ENCODE data around the gene ZNF362.
"Not testable (repeated sequence)": the region's sequence is repeated elsewhere in the genome, so short reads cannot be mapped to it uniquely, and the experiment has no call there.

ZNF362 gene

GRCh38 chr1:33289858-33290154, 33.5 kb downstream of the ZNF362 start:
- DNase-seq: no peak

GRCh38 chr1:33290615-33291014, 34.3 kb downstream of the ZNF362 start:
- DNase-seq: not testable (repeated sequence)

DNA sequence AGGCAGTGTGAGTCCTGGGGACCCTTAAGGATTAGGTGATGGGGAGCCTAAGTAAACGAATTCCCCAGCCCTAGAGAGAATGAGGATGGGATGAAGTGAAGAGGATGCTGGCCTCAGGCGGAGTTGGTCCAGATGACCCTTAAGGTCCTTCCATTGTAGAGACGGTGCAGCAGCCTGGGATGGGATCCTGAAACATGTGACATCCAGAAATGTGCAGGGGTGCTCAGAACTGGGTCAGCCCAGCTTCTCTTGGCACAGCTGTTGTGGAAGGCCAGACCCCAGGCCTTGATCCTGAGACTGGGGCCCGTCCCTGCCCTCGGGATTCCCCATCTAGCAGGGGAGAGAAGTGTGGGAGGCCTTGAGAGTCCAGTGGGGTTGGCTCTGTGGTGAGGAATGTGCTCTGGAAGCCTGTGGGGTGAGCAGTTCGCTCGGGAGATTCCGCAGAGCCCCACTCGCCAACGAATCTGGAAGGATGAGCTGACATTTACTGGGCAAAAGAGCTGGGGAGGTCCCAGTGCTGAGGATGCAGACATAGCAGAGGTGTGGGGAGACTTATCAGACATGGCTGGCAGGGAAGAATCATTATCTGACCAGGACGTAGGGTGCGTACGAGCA, 36.5 kb downstream of the ZNF362 start:
- DNase-seq: no peak

GRCh38 chr1:33294071-33295010, 38.0 kb downstream of the ZNF362 start:
- DNase-seq: no peak

- no peak for DNase-seq
Measured at GRCh38 chr1:33295023-33295422, 38.7 kb downstream of the ZNF362 start.

- DNase-seq: peak; percentile 91 to 92
Measured at GRCh38 chr1:33295450-33296081, 39.3 kb downstream of the ZNF362 start.

DNA sequence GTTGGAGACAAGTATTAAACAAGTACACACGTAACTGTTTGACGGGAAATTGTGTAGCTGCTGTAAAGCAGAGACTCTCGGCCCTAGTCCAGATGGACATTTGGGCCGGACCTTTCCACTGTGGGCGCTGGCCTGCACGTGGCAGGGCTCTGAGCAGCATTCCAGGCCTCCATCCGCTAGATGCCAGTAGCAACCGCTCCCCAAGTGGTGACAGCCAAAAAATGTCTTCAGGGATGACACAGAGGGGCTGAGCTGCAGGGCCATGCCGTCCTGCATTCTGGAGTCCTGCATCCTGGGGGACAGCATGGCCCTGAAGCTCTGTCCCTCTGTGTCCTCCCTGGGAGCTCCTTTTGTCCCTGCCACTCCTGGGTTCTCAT, 39.8 kb downstream of the ZNF362 start:
- no peak for DNase-seq

DNA sequence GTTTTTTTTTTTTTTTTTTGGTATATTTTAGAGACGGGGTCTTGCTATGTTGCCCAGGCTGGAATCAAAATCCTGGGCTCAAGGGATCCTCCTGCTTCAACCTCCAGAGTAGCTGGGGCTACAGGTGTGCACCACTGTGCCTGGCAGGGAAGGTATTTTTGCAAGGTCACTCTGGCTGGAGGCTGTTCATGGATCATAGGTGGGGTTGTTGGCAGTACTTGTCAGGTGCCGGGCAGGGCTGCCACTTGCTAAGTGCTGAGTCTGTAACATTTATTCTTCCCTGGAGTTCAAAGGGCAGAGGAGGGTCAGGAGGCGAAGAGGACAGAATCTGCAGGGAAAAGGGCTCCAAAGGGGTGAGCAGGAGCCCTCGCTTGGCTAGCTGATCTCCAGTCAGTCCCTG, 40.5 kb downstream of the ZNF362 start:
- no peak for DNase-seq

DNA sequence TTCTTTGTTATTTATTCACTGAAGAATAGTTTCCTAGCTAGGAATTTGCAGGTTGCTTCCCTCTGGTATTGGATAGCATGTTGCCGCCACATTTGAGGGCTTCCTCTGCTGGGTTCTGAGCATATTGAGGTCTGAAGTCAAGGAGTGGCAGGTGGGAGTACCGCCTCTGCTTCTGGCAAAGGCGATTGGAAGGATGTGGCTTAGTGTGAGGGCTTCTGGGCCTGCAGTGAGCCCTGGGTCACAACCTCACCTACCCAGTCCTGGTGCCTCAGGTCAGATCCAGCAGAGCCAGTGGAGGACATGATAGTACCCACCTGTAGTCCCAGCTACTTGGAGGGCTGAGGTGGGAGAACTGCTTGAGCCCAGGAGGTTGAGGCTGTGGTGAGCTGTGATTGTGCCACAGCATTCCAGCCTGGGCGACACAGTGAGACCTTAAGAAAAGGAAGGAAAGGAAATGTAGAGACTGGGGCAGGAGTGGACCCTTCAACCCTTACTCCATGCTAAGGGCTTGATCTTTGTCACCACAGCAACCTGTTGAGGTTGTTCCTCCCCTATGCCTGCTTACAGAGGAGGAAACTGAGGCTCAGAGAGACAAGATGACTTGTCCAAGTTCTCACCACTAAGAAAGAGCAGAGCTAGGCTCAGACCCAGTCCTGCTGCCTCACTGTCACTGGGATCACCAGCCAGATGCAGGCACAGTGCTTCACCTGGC, 41.8 kb downstream of the ZNF362 start:
- no peak for DNase-seq

DNA sequence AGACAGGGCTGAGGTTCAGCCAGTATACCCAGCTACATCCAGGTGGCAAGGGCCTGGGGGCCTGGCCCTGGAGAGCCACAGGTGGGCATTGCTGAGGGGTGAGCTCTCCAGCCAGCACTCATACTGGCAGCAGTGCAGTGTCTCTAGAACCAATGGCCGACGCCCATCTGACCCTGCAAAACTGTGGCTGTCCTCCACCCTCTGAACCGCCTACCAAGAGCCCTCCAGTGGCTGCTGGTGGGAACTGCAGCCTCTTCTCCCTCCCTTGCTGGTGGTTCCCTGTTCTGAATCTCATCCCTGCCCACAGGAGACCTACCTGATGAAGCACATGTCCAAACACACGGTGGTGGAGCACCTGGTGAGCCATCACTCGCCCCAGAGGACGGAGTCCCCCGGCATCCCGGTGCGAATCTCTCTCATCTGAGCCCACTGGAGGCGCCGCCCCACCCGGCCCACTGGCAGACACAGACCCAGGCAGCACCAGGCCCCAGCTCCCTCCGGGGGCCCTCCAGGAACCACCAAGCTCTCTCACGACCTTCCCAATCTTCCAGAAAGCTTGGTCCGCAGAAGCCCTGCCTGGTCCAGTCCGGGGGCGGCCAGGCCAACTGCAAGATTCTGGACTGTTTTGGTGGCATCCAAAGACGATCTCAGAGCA, 42.5 kb downstream of the ZNF362 start:
- DNase-seq: peak; percentile 73 to 76

GRCh38 chr1:33299461-33300155, 43.3 kb downstream of the ZNF362 start:
- DNase-seq: no peak

DNA sequence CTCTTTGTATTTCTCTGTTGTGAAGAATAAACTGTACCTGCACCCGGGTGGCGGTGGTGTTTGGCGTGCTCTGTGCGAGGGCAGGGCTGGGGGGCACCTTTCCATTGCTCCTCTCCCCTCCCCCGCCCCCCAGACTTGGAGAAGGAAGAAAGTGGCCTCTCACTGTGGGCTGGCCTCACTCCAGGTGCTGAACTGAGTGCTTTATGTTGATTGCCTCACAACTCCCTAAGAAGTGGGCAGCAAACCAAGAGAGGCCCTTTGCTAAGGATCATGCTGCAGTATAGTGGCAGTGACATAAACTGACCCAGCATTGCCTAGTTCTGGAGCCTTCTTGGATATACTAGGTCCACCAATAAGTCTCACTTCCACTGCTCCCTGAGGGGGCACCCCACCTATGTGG, 44.4 kb downstream of the ZNF362 start:
- no peak for DNase-seq

DNA sequence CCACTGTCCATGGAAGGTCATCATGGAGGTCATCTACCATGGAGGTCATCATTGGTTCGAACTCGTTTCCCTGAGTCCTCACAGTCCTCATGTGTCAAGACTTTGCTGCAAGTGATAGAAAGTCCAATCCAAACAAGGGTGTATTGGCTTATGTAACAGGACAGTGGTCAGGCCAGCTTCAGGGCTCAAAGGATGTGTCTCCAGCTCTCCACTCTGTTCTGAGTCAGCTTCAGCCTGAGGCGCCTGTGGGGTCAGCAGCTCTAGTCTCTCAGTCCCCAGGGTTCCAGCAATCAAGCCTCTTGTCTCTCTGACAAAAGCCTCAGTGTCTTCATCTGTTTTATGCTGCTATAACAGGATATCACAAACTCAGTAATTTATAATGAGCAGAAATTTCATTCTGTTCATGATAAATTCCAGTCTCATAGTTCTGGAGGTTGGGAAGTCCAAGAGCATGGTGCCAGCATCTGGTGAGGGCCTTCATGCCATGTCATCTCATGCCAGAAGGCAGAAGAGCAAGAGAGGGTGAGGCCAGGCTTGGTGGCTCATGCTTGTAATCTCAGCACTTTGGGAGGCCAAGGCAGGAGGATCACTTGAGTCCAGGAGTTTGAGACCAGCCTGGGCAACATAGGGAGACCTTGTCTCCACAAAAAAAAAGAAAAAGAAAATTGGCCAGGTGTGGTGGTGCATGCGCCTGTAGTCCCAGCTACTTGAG, 45.1 kb downstream of the ZNF362 start:
- no peak for DNase-seq

GRCh38 chr1:33302325-33302724, 46.0 kb downstream of the ZNF362 start:
- peak; percentile 23 to 24 for DNase-seq

- DNase-seq: no peak
Measured at GRCh38 chr1:33305016-33305415, 48.7 kb downstream of the ZNF362 start.

GRCh38 chr1:33305816-33306652, 49.7 kb downstream of the ZNF362 start:
- no peak for DNase-seq

DNA sequence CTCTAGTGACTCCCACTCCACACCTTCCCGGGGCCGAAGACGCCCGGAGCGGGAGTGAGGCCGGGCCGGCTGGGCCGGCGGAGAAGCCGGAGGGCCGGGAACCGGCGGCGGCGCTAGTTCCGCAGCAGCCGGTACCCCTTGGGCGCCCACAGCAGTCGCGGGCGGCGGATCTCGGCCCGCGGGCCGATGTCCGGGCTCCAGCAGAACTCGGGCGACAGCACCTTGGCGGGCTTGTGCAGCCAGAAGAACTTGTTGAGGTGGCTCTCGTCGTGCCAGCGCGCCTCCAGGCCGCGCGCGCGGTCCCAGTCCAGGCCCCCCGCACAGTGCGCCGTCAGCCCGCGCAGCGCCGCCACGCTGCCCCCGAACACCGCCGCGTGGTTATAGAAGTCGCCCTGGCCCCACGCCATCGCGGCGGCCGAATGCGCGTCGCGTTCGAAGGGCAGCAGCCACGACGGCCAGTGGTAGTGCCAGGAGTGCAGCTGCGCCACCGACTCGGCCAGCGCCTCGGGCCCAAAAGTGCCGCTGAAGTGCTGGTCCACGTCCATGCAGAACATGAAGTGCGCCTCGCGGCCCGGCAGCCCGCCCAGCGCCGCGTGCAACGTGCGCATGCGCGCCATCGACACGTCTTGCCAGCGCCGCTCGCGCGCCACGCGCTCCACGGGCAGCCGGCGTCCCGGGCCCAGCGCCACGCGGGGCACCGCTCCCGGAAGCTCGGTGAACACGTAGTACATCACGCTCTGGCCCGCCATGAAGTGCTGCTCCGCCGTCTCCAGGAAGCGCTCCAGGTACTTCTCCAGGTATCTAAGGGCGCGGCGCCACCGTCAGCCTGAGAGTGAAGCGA, 50.6 kb downstream of the ZNF362 start:
- DNase-seq: no peak

DNA sequence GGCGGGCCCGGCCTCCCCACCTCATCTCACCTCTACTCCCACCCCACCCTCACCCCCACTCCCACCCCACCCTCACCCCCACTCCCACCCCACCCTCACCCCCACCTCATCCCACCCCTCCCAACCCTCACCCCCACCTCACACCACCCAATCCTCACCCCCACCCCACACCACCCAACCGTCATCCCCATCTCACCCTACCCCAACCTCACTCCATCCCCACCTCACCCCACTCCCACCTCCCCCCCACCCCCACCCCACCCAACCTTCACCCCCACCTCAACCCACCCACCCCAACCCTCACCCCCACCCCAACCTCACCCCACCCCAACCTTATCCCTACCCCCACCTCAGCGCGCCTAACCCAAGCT, 51.2 kb downstream of the ZNF362 start:
- DNase-seq: no peak

- DNase-seq: not testable (repeated sequence)
Measured at GRCh38 chr1:33309351-33309750, 53.1 kb downstream of the ZNF362 start.

DNA sequence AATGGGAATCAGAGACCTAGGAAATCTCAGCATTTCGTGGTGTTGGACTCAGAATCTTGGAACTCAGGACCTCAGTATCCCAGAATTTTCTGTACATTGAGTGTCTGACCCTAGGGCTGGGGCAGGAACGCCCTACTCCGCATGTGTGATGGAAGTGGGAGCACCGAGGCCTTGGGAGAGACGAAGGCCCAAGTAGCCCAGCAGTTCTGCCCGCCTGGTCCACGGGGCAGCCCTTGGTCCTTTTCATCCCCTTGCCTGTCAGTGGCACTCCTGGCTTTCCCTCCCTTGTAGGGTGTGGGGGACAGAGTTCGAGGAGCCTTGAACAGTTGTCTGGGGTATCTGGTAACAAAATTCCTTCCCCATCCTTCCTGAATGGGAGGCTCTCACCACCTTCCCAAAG, 54.4 kb downstream of the ZNF362 start:
- no peak for DNase-seq
